ENCODE measurements around the gene NAA38.

- TF ChIP-seq CTCF (IDR thresholded peaks at IDR 0.05): peak in 1 of 6 experiments; percentile 17
- TF ChIP-seq POLR2A (IDR thresholded peaks at IDR 0.05): no peak
These were observed 32.0 kb downstream of the NAA38 start for GRCh38 chr17:7825206-7825990.

Measured in esophagus squamous epithelium (tissue), 4 donors.